ENCODE results near the gene CARD10.

Gene CARD10

DNA sequence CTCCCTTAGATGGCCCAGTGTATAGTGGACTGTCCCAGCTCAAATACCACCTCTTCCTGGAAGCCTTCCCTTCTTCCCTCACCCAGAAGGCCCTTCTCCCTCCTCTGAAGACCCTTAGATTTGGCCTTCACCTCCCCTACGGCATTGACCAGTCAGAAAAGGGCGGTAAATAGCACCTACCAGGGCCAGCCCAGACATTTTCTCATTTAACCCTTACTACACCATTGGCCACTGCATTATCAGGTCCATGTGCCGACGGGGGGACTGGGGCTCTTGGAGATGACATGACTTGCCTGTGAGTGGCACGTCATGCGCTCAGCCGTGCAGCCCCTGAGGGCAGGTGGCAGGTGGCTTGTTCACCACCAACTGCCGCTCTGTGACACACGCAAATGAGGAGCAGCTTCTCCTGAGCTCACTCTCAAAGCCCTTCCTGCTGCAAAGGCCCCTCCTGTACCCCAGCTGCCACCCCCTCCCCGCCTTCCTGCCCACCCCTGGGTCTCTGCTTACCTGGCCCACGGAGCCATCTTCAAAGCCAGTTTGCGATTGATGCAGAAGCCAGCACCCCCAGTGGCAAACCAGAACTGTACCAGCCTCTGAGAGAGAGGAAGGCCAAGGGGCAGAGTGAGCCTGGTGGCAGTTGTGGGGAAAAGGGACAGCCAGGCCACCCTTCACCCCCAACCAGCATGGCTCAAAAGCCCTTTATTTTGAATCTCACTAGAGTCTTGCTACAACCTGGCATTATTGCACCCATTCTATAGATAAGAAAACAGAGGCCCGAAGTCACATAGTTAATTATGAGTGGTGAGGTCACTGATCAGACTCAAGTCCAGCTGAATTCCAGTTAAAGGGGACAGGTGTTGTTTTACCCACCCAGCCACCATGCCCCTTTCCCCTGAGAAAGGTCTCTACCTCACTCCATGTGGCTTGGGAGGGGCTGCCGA is 42.6 kb downstream of the CARD10 start:
- Histone ChIP-seq H3K27ac (replicated peaks) (no peak overlapping the region), H3K27me3 (ENCODE audit: insufficient read depth, poor library complexity, severe bottlenecking) (no peaks in the 10 kb centered on the region)
- TF ChIP-seq, protein P1, sequence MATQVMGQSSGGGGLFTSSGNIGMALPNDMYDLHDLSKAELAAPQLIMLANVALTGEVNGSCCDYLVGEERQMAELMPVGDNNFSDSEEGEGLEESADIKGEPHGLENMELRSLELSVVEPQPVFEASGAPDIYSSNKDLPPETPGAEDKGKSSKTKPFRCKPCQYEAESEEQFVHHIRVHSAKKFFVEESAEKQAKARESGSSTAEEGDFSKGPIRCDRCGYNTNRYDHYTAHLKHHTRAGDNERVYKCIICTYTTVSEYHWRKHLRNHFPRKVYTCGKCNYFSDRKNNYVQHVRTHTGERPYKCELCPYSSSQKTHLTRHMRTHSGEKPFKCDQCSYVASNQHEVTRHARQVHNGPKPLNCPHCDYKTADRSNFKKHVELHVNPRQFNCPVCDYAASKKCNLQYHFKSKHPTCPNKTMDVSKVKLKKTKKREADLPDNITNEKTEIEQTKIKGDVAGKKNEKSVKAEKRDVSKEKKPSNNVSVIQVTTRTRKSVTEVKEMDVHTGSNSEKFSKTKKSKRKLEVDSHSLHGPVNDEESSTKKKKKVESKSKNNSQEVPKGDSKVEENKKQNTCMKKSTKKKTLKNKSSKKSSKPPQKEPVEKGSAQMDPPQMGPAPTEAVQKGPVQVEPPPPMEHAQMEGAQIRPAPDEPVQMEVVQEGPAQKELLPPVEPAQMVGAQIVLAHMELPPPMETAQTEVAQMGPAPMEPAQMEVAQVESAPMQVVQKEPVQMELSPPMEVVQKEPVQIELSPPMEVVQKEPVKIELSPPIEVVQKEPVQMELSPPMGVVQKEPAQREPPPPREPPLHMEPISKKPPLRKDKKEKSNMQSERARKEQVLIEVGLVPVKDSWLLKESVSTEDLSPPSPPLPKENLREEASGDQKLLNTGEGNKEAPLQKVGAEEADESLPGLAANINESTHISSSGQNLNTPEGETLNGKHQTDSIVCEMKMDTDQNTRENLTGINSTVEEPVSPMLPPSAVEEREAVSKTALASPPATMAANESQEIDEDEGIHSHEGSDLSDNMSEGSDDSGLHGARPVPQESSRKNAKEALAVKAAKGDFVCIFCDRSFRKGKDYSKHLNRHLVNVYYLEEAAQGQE (IDR thresholded peaks at IDR 0.05; ENCODE audit: insufficient replicate concordance, low read depth) = no peak
- no peak for TF ChIP-seq SPI1 (IDR thresholded peaks at IDR 0.05; ENCODE audit: borderline replicate concordance, low read depth)
- no peak for TF ChIP-seq POLR2AphosphoS5 (IDR thresholded peaks at IDR 0.05; ENCODE audit: low read depth)
- no peak for TF ChIP-seq GABPA (IDR thresholded peaks at IDR 0.05; ENCODE audit: low read depth)
- TF ChIP-seq, protein P2, sequence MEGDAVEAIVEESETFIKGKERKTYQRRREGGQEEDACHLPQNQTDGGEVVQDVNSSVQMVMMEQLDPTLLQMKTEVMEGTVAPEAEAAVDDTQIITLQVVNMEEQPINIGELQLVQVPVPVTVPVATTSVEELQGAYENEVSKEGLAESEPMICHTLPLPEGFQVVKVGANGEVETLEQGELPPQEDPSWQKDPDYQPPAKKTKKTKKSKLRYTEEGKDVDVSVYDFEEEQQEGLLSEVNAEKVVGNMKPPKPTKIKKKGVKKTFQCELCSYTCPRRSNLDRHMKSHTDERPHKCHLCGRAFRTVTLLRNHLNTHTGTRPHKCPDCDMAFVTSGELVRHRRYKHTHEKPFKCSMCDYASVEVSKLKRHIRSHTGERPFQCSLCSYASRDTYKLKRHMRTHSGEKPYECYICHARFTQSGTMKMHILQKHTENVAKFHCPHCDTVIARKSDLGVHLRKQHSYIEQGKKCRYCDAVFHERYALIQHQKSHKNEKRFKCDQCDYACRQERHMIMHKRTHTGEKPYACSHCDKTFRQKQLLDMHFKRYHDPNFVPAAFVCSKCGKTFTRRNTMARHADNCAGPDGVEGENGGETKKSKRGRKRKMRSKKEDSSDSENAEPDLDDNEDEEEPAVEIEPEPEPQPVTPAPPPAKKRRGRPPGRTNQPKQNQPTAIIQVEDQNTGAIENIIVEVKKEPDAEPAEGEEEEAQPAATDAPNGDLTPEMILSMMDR (IDR thresholded peaks at IDR 0.05; ENCODE audit: insufficient read depth, low read length) = no peak

DNA sequence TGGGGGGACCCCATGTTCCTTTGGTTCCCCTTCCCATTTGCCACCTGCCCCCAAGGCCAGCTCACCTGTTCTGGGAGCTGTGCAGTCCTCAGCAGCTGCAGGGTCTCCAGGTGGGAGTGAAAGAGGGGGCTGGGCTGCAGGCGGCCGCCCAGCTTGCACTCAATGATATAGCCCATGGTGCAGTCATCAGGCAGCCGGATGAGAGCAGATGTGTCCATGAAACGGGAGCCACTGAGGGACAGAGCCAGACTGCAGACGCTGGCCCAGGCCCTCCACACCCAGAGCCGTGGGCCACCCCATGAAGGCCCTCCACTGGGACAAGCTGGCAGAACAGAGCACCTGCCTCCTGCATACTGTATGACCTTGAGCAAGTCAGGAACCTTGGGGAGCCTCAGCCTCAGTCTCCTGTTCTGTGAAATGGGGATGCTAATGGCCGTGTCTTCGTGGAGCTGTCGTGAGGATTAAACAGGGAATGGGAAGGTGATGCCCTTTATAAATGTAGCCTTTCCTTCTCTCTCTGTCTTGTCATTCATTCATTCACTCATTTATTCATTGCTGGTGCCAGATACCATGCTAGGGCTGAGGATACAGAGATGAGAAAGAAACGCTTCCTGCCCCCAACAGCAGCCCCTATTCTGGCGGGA is 44.6 kb downstream of the CARD10 start:
- TF ChIP-seq GABPA (IDR thresholded peaks at IDR 0.05; ENCODE audit: low read depth) (no peak), POLR2AphosphoS5 (IDR thresholded peaks at IDR 0.05; ENCODE audit: low read depth) (no peak), SPI1 (IDR thresholded peaks at IDR 0.05; ENCODE audit: borderline replicate concordance, low read depth) (no peak)
- TF ChIP-seq, protein P2 (IDR thresholded peaks at IDR 0.05; ENCODE audit: insufficient read depth, low read length) = no peak
- TF ChIP-seq, protein P1 (IDR thresholded peaks at IDR 0.05; ENCODE audit: insufficient replicate concordance, low read depth) = no peak
- H3K27ac ChIP-seq (replicated peaks) = no peak overlapping the region
- no peaks in the 10 kb centered on the region for H3K27me3 ChIP-seq (ENCODE audit: insufficient read depth, poor library complexity, severe bottlenecking)
- DNase-seq (ENCODE audit: low read depth in 1 of 2, low spot score in 1 of 2) = no peak
- H3K4me3 ChIP-seq (replicated peaks; ENCODE audit: insufficient read depth, low read length) = no peak overlapping the region

More for the DNA sequence above, 42.6 kb downstream of the CARD10 start:
- no peak for DNase-seq (ENCODE audit: low read depth in 1 of 2, low spot score in 1 of 2)
- H3K4me3 ChIP-seq (replicated peaks; ENCODE audit: insufficient read depth, low read length) = no peak overlapping the region

DNA sequence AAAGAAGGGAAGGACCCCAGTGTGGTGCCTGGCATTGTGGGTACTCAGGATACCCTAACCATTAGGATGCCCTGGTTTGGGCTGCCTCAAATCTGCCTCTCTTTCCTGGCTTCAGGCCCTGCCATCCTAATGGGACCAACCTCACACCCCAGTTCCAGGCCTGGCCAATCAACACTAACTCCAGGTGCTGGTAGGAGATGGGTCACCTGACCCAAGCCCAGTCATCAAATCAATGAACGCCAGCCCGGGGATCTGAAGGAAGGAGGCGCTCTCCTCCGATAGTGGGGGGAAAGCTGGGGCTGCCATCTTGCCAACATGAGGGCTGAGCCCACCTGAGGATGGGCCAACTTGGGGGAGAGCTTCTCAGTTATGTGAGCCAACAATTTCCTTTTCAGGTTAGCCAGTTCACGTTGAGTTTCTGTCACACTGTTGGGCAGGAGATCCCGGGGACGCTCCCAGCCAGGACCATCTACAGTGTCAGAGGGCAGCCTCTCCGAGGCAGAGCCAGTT is 45.7 kb downstream of the CARD10 start:
- H3K27me3 ChIP-seq (ENCODE audit: insufficient read depth, poor library complexity, severe bottlenecking) = no peaks in the 10 kb centered on the region
- TF ChIP-seq POLR2AphosphoS5 (IDR thresholded peaks at IDR 0.05; ENCODE audit: low read depth) = no peak
- TF ChIP-seq, protein P1 (IDR thresholded peaks at IDR 0.05; ENCODE audit: insufficient replicate concordance, low read depth) = no peak
- TF ChIP-seq, protein P2 (IDR thresholded peaks at IDR 0.05; ENCODE audit: insufficient read depth, low read length) = no peak
- TF ChIP-seq GABPA (IDR thresholded peaks at IDR 0.05; ENCODE audit: low read depth) = no peak
- no peak for TF ChIP-seq SPI1 (IDR thresholded peaks at IDR 0.05; ENCODE audit: borderline replicate concordance, low read depth)
- no peak overlapping the region for H3K27ac ChIP-seq (replicated peaks)
- no peak overlapping the region for H3K4me3 ChIP-seq (replicated peaks; ENCODE audit: insufficient read depth, low read length)
- no peak for DNase-seq (ENCODE audit: low read depth in 1 of 2, low spot score in 1 of 2)
